Activated T-cell treated with anti-CD3 and anti-CD28 coated beads, Interleukin-2, amount 50 U/mL, for 48 hours (primary cell): ENCODE data around the gene LRRC39.
"Not testable (repeated sequence)": the region's sequence is repeated elsewhere in the genome, so short reads cannot be mapped to it uniquely, and the experiment has no call there.

Source experiments
- DNase-seq, 2 experiments: peaks; one replicate each; pipeline ENCODE4 v3.0.0-alpha.2; 2020

Gene LRRC39

GRCh38 chr1:100178091-100178490, at the start of gene LRRC39:
TSS of gene LRRC39 (minus strand) at chr1:100178256. CDS start at chr1:100168516, 9,740 bp downstream.
- no peak for DNase-seq

GRCh38 chr1:100222428-100222827, 44.4 kb upstream of the LRRC39 start:
- no peak for DNase-seq

DNA sequence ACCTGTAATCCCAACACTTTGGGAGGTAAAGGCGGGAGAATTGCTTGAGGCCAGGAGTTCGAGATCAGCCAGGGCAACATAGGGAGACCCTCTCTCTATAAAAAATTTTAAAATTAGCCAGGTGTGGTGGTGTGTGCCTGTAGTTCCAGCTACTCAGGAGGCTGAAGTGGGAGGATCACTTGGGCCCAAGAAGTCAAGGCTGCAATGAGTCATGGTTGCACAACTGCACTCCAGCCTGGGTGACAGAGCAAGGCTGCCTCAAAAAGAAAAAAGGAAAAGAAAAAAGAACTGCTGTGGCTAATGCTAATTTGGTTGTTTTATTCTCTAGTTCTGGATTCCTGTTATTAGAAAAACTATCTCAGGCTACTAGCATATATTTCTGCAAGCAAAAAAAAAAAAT, 41.8 kb upstream of the LRRC39 start:
- peak in 1 of 2 experiments; percentile 22 for DNase-seq

DNA sequence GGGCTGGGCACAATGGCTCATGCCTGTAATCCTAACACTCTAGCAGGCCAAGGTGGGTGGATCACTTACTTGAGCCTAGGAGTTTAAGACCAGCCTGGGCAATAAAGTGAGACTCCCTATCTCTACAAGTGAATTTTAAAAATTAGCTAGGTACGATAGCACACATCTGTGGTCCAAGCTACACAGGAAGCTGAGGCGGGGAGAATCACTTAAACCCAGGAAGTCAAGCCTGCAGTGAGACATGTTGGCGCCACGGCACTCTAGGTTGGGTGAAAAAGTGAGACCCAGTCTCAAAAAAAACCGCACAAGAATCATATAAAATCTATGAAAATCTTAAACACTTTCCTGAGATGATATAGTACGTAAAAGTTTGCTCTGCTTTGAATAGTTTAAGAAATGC, 41.4 kb upstream of the LRRC39 start:
- no peak for DNase-seq

GRCh38 chr1:100217834-100218233, 39.8 kb upstream of the LRRC39 start:
- DNase-seq, result no peak

- DNase-seq, result no peak
Observed at GRCh38 chr1:100215101-100215500, 37.0 kb upstream of the LRRC39 start.

DNA sequence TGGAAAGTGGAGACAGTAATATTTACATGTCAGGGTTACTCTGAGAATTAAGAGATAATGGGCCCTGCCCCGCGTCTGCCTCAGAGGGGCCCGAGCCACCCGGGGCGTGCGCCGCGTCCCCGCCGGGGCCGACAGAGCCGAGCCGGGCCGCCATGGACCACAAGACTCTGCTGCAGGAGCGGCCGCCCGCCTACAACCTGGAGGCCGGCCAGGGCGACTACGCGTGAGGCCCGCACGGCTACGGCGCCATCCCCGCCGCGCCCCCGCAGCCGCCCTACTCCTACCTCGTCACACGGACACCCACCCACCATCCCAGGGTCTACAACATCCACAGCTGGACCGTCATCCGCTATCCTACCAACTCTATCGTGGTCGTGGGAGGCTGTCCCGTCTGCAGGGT, 35.1 kb upstream of the LRRC39 start:
- no peak for DNase-seq

GRCh38 chr1:100206301-100206700, 28.2 kb upstream of the LRRC39 start:
- DNase-seq, result no peak

DNA sequence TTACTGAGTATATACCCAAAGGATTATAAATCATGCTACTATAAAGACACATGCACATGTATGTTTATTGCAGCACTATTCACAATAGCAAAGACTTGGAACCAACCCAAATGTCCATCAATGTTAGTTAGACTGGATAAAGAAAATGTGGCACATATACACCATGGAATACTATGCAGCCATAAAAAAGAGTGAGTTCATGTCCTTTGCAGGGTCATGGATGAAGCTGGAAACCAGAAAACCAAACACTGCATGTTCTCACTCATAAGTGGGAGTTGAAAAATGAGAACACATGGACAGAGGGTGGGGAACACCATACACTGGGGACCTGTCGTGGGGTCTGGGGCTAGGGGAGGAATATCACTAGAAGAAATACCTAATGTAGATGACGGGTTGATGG, 27.5 kb upstream of the LRRC39 start:
- DNase-seq, result not testable (repeated sequence)

DNA sequence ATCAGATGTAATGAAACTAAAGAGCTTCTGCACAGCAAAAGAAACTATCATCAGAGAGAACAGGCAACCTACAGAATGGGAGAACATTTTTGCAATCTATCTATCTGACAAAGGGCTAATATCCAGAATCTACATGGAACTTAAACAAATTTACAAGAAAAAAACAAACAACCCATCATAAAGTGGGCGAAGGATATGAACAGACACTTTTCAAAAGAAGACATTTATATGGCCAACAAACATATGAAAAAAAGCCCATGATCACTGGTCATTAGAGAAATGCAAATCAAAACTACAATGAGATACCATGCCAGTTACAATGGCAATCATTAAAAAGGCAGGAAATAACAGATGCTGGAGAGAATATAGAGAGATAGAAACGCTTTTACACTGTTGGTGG, 27.0 kb upstream of the LRRC39 start:
- DNase-seq, result not testable (repeated sequence)

GRCh38 chr1:100202703-100203102, 24.6 kb upstream of the LRRC39 start:
- not testable (repeated sequence) for DNase-seq

DNA sequence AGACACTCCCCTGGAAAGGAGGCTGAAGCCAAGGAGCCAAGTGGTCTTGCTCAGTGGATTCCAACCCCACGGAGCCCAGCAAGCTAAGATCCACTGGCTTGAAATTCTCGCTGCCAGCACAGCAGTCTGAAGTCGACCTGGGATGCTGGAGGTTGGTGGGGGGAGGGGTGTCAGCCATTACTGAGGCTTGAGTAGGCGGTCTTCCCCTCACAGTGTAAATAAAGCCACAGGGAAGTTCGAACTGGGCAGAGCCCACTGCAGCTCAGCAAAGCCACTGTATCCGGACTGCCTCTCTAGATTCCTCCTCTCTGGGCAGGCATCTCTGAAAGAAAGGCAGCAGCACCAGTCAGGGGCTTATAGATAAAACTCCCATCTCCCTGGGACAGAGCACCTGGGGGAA, 22.0 kb upstream of the LRRC39 start:
- DNase-seq, result not testable (repeated sequence)

DNA sequence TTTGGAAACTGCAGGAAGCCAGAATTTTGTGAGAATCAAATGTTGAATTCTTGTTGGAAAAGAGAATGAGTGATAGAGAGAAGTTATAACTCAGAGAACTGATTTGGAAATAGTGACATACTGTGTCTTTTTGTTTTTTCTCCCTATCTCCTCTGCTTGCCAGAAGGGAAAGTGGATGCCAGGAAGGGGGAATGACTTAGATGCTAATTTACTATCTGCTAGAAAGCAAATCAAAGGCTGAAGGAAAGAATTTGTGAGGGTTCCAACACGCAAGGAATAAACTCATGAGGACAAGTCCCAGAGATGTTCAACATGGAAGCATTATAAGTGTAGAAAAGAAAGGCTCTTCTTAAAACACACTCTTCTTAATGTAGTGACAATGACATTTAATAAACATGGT, 20.5 kb upstream of the LRRC39 start:
- DNase-seq, result no peak

GRCh38 chr1:100188617-100189016, 10.6 kb upstream of the LRRC39 start:
- DNase-seq, result no peak

DNA sequence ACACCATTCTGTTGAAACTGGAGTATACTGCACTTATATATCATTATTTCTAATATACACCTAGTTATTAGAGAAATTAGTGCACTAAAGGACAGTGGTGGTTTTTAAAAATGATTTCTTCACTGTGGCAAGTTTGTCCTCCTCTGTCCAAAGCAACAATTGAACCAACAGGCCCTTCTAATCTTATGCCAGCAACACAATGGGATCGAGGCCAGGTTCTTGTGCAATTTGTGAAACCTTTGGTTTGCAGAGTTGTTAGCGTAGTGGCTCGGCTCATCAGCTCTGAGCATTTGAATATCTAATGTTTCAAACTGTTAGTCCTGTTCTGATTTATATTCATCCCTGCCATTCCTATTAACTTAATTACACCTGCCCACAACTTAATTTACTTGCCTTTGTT, 9.9 kb upstream of the LRRC39 start:
- DNase-seq, result no peak

DNA sequence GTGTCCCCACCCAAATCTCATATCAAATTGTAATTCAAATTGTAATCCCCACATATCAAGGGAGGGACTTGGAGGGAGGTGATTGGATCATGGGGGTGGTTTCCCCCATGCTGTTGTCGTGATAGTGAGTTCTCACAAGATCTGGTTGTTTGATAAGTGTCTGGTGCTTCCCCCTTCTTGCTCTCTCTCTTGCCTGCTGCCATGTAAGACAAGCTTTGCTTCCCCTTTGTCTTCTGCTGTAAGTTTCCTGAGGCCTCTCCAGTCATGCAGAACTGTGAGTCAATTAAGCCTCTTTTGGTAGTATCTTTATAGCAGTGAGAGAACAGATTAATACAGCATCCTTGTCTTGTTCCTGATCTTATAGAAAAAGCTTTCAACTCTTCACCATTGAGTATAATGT, 6.5 kb upstream of the LRRC39 start:
- DNase-seq, result no peak

- DNase-seq, result no peak
Observed at GRCh38 chr1:100183370-100183769, 5.3 kb upstream of the LRRC39 start.

DNA sequence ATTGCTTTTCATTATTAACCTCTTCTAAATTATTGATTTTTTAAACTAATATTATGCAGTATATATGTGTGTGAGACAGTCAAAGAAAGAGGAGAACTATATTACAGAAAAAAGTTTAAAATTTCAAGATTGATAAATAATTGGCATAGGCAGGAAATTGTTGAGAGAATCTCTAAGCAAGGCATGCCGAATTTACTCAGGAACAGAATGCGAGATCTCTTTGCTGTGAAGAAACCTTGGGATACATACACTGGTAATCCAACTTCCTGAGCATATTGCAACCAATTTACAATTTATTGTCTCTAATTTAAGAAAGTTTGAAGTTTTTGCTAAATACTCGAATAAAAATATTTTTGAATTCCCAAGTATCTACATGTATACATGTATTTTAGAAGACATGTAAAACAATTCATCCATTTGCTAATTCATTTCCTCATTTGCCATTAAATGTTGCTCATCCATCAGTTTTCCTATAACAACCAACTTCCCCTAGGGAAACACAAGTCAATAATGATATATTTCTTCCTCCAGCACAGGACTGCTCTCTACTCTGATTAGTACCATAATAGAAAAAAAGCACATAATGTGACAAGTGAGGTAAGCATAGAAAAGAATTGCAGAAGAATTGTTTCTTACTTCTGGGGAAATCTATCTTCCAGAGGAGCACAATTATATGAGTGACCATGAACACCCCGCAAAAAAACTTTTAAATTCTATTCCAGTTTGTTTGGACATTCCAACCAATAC, 588 bp downstream of the LRRC39 start:
- no peak for DNase-seq

DNA sequence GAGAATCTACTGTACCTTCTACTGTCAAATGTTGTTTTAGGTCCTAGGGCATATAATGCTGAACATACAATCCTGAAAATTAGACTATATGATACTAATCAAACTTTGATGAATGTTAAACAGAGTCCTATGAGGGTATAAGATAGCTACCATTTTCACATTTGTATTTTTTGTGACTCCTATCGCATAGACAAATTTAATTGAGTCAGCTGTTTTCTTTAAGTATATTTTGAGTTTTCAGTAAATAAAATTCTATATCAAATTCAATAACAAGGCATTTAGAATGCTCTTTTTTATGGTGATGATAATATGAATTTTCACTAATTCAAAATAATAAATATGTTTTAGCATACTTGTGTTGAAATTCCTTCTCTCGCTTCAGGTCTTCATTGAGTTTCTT, 10.0 kb downstream of the LRRC39 start:
- no peak for DNase-seq

DNA sequence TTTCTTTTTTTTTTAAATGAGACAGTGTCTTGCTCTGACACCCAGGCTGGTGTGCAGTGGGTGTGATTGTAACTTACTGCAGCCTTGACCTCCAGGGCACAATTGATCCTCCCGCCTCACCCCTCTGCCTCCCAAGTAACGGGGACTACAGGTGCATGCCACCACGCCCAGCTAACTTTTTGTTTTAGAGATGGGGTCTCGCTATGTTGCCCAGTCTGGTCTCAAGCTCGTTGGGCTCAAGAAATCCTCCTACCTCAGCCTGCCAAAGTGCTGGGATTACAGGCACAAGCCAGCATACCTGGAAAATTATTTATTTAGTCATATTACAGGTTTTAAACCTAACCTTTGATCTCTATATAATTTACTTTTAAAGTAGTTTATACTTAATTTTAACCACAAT, 13.4 kb downstream of the LRRC39 start:
- DNase-seq, result no peak

DNA sequence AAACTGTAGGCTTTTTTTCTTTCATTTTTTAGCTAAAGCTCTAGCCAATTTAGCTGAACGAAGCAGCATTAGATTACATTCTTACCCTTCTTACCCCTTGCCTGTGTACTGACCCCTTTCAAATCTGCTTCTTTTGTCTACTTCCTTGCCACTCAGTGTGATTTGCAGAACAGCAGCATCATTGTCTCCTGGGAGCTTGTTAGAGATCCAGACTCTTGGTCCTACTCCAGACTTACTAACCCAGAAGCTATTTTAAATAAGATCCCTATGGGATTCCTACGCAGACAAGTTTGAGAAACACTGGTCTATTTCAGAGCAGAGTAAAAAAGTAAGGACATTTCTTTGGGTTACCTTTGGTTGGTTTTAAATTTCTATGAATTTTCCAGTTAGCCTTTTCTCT, 13.8 kb downstream of the LRRC39 start:
- no peak for DNase-seq

DNA sequence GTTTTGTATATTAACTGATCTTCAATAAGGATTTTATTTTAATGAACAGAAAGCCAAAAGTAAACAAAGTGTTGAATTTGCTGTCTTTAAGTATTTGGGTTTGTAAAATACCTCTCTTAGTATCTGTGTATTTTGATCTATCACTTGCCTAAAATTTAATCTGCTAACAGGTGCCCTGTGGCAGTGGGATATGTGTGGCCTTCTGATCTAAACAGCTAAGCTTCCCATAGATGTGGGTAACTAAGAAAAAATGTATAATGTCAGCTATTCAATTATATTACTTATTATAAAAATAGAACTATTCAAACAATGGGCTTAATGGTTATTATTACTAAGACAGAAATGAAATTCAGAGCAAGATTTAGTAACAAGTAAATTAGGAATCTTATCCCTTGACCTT, 15.2 kb downstream of the LRRC39 start:
- DNase-seq, result no peak

DNA sequence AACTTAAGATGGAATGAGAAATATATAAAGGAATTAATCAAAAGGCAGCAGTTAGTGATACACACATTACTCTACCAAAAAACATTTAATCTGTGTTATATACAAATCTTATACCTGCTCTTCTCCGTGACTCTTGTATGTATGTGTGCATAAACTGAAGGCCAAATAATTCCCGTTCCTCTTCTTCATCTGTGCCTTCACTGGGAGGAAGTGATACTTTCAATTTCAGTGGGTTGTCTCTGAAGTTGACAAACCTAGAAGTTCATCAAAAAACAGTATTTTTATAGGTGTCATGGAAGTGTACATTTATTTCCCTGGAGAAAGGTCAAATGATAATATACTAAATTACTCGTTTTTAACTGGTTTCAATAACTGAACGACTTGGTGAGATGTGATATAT, 25.8 kb downstream of the LRRC39 start:
- no peak for DNase-seq

GRCh38 chr1:100151679-100152078, 26.4 kb downstream of the LRRC39 start:
- no peak for DNase-seq

DNA sequence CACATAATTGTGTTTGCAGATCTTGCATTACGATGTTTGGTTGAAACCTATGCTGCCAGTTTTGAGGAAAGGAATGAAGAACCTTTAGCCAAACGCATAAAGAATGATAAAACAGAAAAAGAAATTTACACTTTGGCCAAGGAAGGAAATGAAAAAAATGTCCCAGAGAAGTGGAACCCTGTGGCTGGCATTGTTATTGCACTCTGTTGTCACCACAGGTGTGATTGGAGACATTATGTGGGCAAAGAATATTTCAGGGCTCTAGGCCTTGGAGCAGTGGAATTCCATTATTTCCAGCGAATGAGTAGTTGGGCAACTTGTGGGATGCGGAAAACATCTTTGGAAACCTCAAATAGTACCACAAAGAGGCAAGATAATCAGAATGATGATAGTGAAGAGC, 30.2 kb downstream of the LRRC39 start:
- DNase-seq, result no peak
